Fibroblast of the aortic adventitia (primary cell): Measurements from ENCODE around the gene MFSD6. TPM values are rescaled to one million over a fixed set of nuclear protein-coding genes. Genes with fewer than 3 reads are reported as not detected.
A peak's percentile ranks its signal among the peaks of the same experiment; 100 is the strongest.

Experiments
- DNase-seq: peaks from one replicate; pipeline ENCODE4 v3.0.0-alpha.2; 2010; ENCODE audit warnings: low read depth
- H3K4me3 ChIP-seq: 2 replicates; pipeline ENCODE4 v1.5.1; 2011; ENCODE audit warnings: low read depth, mild to moderate bottlenecking, control low read depth, low read length, moderate library complexity
- CTCF ChIP-seq: IDR thresholded peaks from 2 replicates; pipeline ENCODE4 v1.5.1; 2011; ENCODE audit warnings: mild to moderate bottlenecking, low read length, control low read depth, inconsistent platforms; ENCODE audit not compliant: insufficient read depth
- total RNA-seq: library from RNA; depleted of rRNA; stranded (reverse); fragments of >200 nt; gene quantifications from 2 replicates; pipeline ENCODE4 v1.2.3, GENCODE V29; 2012; ENCODE audit warnings: low replicate concordance

MFSD6 gene
- total RNA-seq, 1 donor: 8.0 TPM

GRCh38 chr2:190431907-190432306 lies 23.8 kb downstream of the MFSD6 start:
- DNase-seq: peak; percentile 11
- no peak overlapping the region for H3K4me3 ChIP-seq
- TF ChIP-seq CTCF: no peak

- H3K4me3 ChIP-seq: no peak overlapping the region
- no peak for DNase-seq
- no peak for TF ChIP-seq CTCF
These were observed 24.5 kb downstream of the MFSD6 start for GRCh38 chr2:190432567-190433231.

- no peak overlapping the region for H3K4me3 ChIP-seq
- no peak for TF ChIP-seq CTCF
- no peak for DNase-seq
These were observed 27.0 kb downstream of the MFSD6 start for GRCh38 chr2:190435031-190435670.

GRCh38 chr2:190436557-190436956 lies 28.4 kb downstream of the MFSD6 start:
- no peak for TF ChIP-seq CTCF
- DNase-seq: no peak
- H3K4me3 ChIP-seq: no peak overlapping the region

GRCh38 chr2:190440113-190440512 lies 32.0 kb downstream of the MFSD6 start:
- no peak for DNase-seq
- H3K4me3 ChIP-seq: no peak overlapping the region
- TF ChIP-seq CTCF: no peak

GRCh38 chr2:190441564-190441963 lies 33.4 kb downstream of the MFSD6 start:
- H3K4me3 ChIP-seq: no peak overlapping the region
- no peak for TF ChIP-seq CTCF
- DNase-seq: no peak
